Mesendoderm (in vitro differentiated cells): ENCODE measurements around the gene ERICH4.
"Not testable (repeated sequence)": the region's sequence is repeated elsewhere in the genome, so short reads cannot be mapped to it uniquely, and the experiment has no call there.

ENCODE experiments used
- DNase-seq: peaks from one replicate; pipeline ENCODE4 v3.0.0; 2013
- H2AK5ac ChIP-seq: 2 replicates; pipeline ENCODE4 v1.6.1; 2013; ENCODE audit warnings: low read length, inconsistent platforms
- H2BK120ac ChIP-seq: 2 replicates; pipeline ENCODE4 v1.6.1; 2013; ENCODE audit warnings: low read depth, mild to moderate bottlenecking, low read length, moderate library complexity, mixed read lengths
- H2BK15ac ChIP-seq: replicated peaks from 2 replicates; pipeline ENCODE4 v1.6.1; 2013; ENCODE audit warnings: low read depth, mild to moderate bottlenecking, moderate library complexity
- H2BK5ac ChIP-seq: 2 replicates; pipeline ENCODE4 v1.6.1; 2013; ENCODE audit warnings: low read length, inconsistent platforms
- H3K18ac ChIP-seq: 2 replicates; pipeline ENCODE4 v1.6.1; 2013; ENCODE audit warnings: mild to moderate bottlenecking, low read length, mixed read lengths
- H3K23ac ChIP-seq: one replicate; pipeline ENCODE4 v1.6.1; 2013; ENCODE audit warnings: low read length
- H3K27ac ChIP-seq: 2 replicates; pipeline ENCODE4 v1.5.1; 2013; ENCODE audit warnings: low read depth, mild to moderate bottlenecking, inconsistent platforms, low read length, moderate library complexity
- H3K27me3 ChIP-seq: 2 replicates; pipeline ENCODE4 v1.6.1; 2013; ENCODE audit warnings: low read length, control low read depth, mild to moderate bottlenecking, inconsistent platforms; ENCODE audit not compliant: insufficient read depth, poor library complexity
- H3K36me3 ChIP-seq: 2 replicates; pipeline ENCODE4 v1.6.1; 2013; ENCODE audit warnings: low read length, inconsistent platforms; ENCODE audit not compliant: control insufficient read depth, insufficient read depth
- H3K4ac ChIP-seq: one replicate; pipeline ENCODE4 v1.6.1; 2013; ENCODE audit warnings: low read depth, mild to moderate bottlenecking, low read length, moderate library complexity
- H3K4me1 ChIP-seq: 2 replicates; pipeline ENCODE4 v1.6.1; 2013; ENCODE audit warnings: low read depth, low read length, inconsistent platforms; ENCODE audit not compliant: control insufficient read depth
- H3K4me2 ChIP-seq: 2 replicates; pipeline ENCODE4 v1.6.1; 2013; ENCODE audit warnings: low read length
- H3K4me3 ChIP-seq: 2 replicates; pipeline ENCODE4 v1.5.1; 2013; ENCODE audit warnings: mild to moderate bottlenecking, low read length
- H3K56ac ChIP-seq: one replicate; pipeline ENCODE4 v1.6.1; 2013; ENCODE audit warnings: low read length
- H3K79me1 ChIP-seq: 2 replicates; pipeline ENCODE4 v1.6.1; 2013; ENCODE audit warnings: low read length, inconsistent platforms
- H3K79me2 ChIP-seq: 2 replicates; pipeline ENCODE4 v1.6.1; 2013; ENCODE audit warnings: mild to moderate bottlenecking, low read length; ENCODE audit not compliant: control insufficient read depth, insufficient read depth
- H3K9ac ChIP-seq: 2 replicates; pipeline ENCODE4 v1.6.1; 2013; ENCODE audit warnings: low read length, inconsistent platforms
- H4K5ac ChIP-seq: one replicate; pipeline ENCODE4 v1.6.1; 2013; ENCODE audit warnings: low read length
- H4K8ac ChIP-seq: one replicate; pipeline ENCODE4 v1.6.1; 2013; ENCODE audit warnings: low read depth, mild to moderate bottlenecking, control low read depth, low read length, moderate library complexity
- WGBS: extraction: QIAGEN DNeasy Blood & Tissue Kit; methylation state at CpG from one replicate; pipeline ENCODE4 v1.1.7; 2013; ENCODE audit warnings: low lambda C conversion rate, missing lambda C conversion rate; ENCODE audit not compliant: insufficient coverage; ENCODE audit errors: extremely low coverage; 5-methylcytosine and 5-hydroxymethylcytosine counted together

The ERICH4 gene

DNA sequence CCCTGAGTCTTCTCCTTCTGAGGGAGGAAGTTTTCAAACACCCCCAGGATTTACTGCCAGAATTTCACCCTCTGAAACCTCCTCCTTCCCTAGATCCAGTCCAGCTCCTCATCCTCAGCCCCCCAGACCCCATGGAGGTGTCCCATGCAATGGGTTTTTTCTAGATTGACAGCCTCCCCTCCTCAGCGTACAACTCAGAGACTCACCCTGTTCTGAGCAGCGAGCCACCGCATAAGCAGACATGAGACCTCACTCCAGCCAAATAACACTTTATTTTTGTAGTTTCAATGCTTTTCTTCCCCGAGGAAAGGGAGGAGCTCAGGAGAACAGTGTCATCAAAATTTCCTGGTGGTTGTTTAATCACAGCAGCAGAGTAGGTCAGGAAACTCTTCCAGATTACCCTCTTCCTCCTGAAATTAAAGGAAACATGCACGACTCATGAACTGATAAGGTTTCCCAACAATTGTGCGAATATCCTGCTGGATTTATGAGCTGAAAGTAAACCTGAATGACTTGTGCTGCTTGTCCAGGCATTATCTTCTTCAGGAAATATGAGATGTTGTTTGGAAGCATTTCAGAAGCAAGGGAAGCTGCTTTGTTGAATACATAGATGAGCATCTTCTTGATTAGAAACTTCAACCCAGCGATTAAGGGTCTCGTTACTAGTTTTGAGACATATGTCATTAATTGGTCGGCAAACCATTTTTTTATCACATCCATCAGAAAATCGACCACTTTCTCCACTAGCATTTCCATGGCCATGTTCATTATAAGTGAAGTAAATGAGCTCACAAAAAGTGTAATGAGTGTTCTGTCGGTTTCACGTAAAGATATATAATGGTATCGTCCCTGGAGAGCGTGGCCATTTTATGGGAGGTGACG is 36.2 kb downstream of the ERICH4 start:
- H3K18ac ChIP-seq: no peak overlapping the region
- no peaks in the 10 kb centered on the region for H3K27me3 ChIP-seq
- DNase-seq: no peak
- no peak overlapping the region for H2BK120ac ChIP-seq
- no peak overlapping the region for H2BK15ac ChIP-seq
- WGBS: no CpG with 5 or more reads among the region's 15 CpGs
- H3K9ac ChIP-seq: no peak overlapping the region
- no peaks in the 10 kb centered on the region for H3K79me1 ChIP-seq
- no peaks in the 10 kb centered on the region for H3K4me1 ChIP-seq
- no peak overlapping the region for H2AK5ac ChIP-seq
- no peak overlapping the region for H3K4me2 ChIP-seq
- no peak overlapping the region for H4K5ac ChIP-seq
- H3K23ac ChIP-seq: no peak overlapping the region
- H3K36me3 ChIP-seq: no peaks in the 10 kb centered on the region
- H2BK5ac ChIP-seq: no peak overlapping the region
- H3K4me3 ChIP-seq: no peak overlapping the region
- no peak overlapping the region for H3K27ac ChIP-seq
- H3K4ac ChIP-seq: no peak overlapping the region
- H3K56ac ChIP-seq: no peak overlapping the region
- no peaks in the 10 kb centered on the region for H3K79me2 ChIP-seq
- H4K8ac ChIP-seq: no peak overlapping the region

DNA sequence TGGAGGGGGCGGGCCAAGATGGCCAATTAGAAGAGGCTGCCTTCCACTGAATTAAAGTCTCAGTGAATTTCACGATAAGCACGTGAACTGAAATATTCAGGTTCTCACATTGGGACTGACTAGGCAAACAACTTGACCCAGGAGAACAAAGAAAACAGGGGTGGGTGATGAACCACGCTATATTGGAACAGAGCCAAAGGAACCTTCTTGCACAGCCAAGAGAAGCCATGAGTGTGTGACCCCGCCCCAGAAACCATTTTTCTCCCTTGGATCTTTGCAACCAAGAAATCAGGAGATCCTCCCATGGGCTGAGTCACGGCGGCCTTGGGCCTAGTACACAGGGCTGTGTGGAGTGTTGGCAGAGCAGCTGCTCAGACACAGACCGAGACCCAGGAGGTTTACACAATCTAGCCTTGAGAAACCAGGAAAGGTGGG is 36.8 kb downstream of the ERICH4 start:
- Histone ChIP-seq H3K56ac (no peak overlapping the region), H3K36me3 (no peaks in the 10 kb centered on the region), H3K79me1 (no peaks in the 10 kb centered on the region), H3K23ac (no peak overlapping the region), H2BK5ac (no peak overlapping the region), H3K79me2 (no peaks in the 10 kb centered on the region), H2BK120ac (no peak overlapping the region), H3K4ac (no peak overlapping the region), H4K5ac (no peak overlapping the region), H3K4me3 (no peak overlapping the region), H2BK15ac (no peak overlapping the region), H3K9ac (no peak overlapping the region), H2AK5ac (no peak overlapping the region), H3K18ac (no peak overlapping the region), H3K27ac (no peak overlapping the region), H3K27me3 (no peaks in the 10 kb centered on the region), H3K4me1 (no peaks in the 10 kb centered on the region), H3K4me2 (no peak overlapping the region), H4K8ac (no peak overlapping the region)
- DNase-seq: no peak
- no CpG with 5 or more reads among the region's 8 CpGs for WGBS

DNA sequence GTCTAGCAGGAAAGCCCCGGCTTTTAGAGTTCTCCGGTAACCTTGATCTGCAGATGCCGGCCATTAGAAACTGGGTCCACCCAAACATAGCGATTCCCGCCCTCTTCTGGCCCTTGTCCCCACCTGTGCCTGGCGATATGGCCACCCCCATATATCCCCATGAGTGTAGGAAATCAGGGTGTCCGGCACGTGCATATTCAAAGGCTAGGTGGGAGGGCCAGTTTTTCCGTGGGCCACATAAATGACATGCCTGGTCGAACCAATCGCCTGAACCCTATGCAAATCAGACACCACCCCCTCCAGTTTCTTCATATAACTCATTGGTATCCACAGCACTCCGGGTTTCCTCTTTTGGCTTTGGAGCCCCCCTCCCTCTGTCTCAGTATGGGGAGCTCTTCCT is 37.4 kb downstream of the ERICH4 start:
- Histone ChIP-seq H3K27me3 (no peaks in the 10 kb centered on the region), H2BK5ac (no peak overlapping the region), H3K9ac (no peak overlapping the region), H4K8ac (no peak overlapping the region), H3K79me2 (no peaks in the 10 kb centered on the region), H3K4ac (no peak overlapping the region), H2AK5ac (no peak overlapping the region), H2BK15ac (no peak overlapping the region), H4K5ac (no peak overlapping the region), H3K36me3 (no peaks in the 10 kb centered on the region), H3K18ac (no peak overlapping the region), H3K4me2 (no peak overlapping the region), H2BK120ac (no peak overlapping the region), H3K23ac (no peak overlapping the region), H3K56ac (no peak overlapping the region), H3K4me3 (no peak overlapping the region), H3K27ac (no peak overlapping the region), H3K79me1 (no peaks in the 10 kb centered on the region), H3K4me1 (no peaks in the 10 kb centered on the region)
- no peak for DNase-seq
- WGBS: no CpG with 5 or more reads among the region's 12 CpGs

DNA sequence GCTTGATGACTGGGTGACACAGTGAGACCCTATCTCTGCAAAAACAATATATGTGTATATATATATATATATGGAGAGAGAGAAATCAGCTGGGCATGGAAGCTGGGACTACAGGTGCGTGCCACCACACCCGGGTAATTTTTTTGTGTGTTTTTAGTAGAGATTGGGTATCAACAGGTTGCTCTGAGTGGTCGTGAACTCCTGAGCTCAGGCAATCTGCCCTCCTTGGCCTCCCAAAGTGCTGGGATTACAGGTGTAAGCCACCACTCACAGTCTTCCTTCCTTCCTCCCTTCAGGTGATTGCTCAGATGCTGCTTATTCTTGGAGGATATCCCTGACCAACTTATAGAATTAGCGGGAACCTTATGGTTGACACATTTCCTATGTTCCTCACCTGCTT is 41.9 kb downstream of the ERICH4 start:
- H3K18ac ChIP-seq: no peak overlapping the region
- no peaks in the 10 kb centered on the region for H3K36me3 ChIP-seq
- DNase-seq: no peak
- H2BK15ac ChIP-seq: no peak overlapping the region
- no peak overlapping the region for H3K56ac ChIP-seq
- no peak overlapping the region for H3K27ac ChIP-seq
- no peak overlapping the region for H2BK120ac ChIP-seq
- no peak overlapping the region for H3K23ac ChIP-seq
- H4K5ac ChIP-seq: no peak overlapping the region
- H3K4me3 ChIP-seq: no peak overlapping the region
- no peaks in the 10 kb centered on the region for H3K79me2 ChIP-seq
- no peak overlapping the region for H4K8ac ChIP-seq
- H2BK5ac ChIP-seq: no peak overlapping the region
- H3K4ac ChIP-seq: no peak overlapping the region
- no peak overlapping the region for H3K4me2 ChIP-seq
- no peak overlapping the region for H3K9ac ChIP-seq
- no peaks in the 10 kb centered on the region for H3K4me1 ChIP-seq
- no peaks in the 10 kb centered on the region for H3K79me1 ChIP-seq
- H2AK5ac ChIP-seq: no peak overlapping the region
- no peaks in the 10 kb centered on the region for H3K27me3 ChIP-seq
- no CpG with 5 or more reads among the region's 4 CpGs for WGBS

DNA sequence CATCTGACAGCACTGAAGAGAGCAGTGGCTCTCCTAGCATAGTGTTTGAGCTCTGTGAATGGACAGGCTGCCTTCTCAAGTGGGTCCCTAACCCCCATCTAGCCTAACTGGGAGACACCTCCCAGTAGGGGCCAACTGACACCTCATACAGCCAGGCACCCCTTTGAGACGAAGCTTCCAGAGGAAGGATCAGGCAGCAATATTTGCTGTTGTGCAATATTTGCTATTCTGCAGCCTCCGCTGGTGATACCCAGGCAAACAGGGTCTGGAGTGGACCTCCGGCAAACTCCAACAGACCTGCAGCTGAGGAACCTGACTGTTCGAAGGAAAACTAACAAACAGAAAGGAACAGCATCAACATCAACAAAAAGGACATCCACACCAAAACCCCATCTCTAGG is 44.0 kb downstream of the ERICH4 start:
- H2BK5ac ChIP-seq, H3K9ac ChIP-seq, DNase-seq, H4K8ac ChIP-seq, H2BK120ac ChIP-seq, H3K79me1 ChIP-seq, H3K4ac ChIP-seq, H3K79me2 ChIP-seq, H4K5ac ChIP-seq, H3K18ac ChIP-seq, H3K4me2 ChIP-seq, H3K4me1 ChIP-seq, H3K27me3 ChIP-seq, H3K4me3 ChIP-seq, H3K23ac ChIP-seq, H3K56ac ChIP-seq, H2AK5ac ChIP-seq, H2BK15ac ChIP-seq, H3K36me3 ChIP-seq, H3K27ac ChIP-seq: not testable (repeated sequence)
- no CpG with 5 or more reads among the region's 4 CpGs for WGBS

DNA sequence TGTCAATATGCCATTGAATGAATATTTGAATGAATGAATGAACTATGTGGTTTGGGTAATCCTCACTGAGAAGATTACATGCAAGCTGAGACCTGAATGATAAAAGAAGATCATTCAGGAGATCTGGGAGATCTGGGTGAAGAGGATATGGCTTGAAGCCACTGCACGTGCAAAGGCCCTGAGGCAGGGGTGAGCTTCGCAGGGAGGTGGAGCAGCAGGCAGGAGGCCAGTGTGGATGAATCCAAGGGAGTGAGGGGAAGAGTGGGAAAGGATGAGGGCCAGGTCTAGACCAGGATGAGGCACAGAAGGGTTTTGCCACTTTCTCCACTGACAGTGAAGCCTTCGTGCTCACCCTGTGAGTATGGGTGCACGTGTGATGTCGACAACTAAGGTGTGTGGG is 49.9 kb downstream of the ERICH4 start:
- no CpG with 5 or more reads among the region's 5 CpGs for WGBS
- H3K79me1 ChIP-seq: no peaks in the 10 kb centered on the region
- H3K18ac ChIP-seq: no peak overlapping the region
- no peak overlapping the region for H2AK5ac ChIP-seq
- H3K4me2 ChIP-seq: no peak overlapping the region
- H3K27me3 ChIP-seq: no peaks in the 10 kb centered on the region
- no peak overlapping the region for H3K27ac ChIP-seq
- H3K4ac ChIP-seq: no peak overlapping the region
- no peak overlapping the region for H4K8ac ChIP-seq
- H3K79me2 ChIP-seq: no peaks in the 10 kb centered on the region
- H3K23ac ChIP-seq: no peak overlapping the region
- H3K9ac ChIP-seq: no peak overlapping the region
- H3K56ac ChIP-seq: no peak overlapping the region
- H2BK15ac ChIP-seq: no peak overlapping the region
- no peak overlapping the region for H2BK5ac ChIP-seq
- H3K4me1 ChIP-seq: no peaks in the 10 kb centered on the region
- no peak overlapping the region for H2BK120ac ChIP-seq
- no peak for DNase-seq
- no peak overlapping the region for H4K5ac ChIP-seq
- no peak overlapping the region for H3K4me3 ChIP-seq
- H3K36me3 ChIP-seq: no peaks in the 10 kb centered on the region
